Muscle layer of colon (tissue), 2 donors: ENCODE measurements around the gene ARMC10.
"Not testable (repeated sequence)": the region's sequence is repeated elsewhere in the genome, so short reads cannot be mapped to it uniquely, and the experiment has no call there.

Source experiments
- H3K27ac ChIP-seq: one replicate; pipeline ENCODE4 v1.7.0; 2013; ENCODE audit warnings: low read depth, mild to moderate bottlenecking, low read length, moderate library complexity
- H3K27me3 ChIP-seq, 2 donors: one replicate each; pipeline ENCODE4 v1.7.0; 2013; ENCODE audit warnings: low read length in 2 of 2, mild to moderate bottlenecking in 2 of 2; ENCODE audit not compliant: insufficient read depth in 2 of 2, control insufficient read depth in 1 of 2
- H3K36me3 ChIP-seq: one replicate; pipeline ENCODE4 v1.7.0; 2013; ENCODE audit warnings: mild to moderate bottlenecking, low read length; ENCODE audit not compliant: insufficient read depth
- H3K4me1 ChIP-seq: one replicate; pipeline ENCODE4 v1.7.0; 2013; ENCODE audit warnings: mild to moderate bottlenecking, low read length; ENCODE audit not compliant: insufficient read depth
- H3K4me3 ChIP-seq, 2 donors: one replicate each; pipeline ENCODE4 v1.7.0; 2013; ENCODE audit warnings: low read length in 2 of 2, low read depth in 1 of 2, mild to moderate bottlenecking in 1 of 2, moderate library complexity in 1 of 2
- H3K9ac ChIP-seq: one replicate; pipeline ENCODE4 v1.7.0; 2013; ENCODE audit warnings: low read length
- H3K9me3 ChIP-seq: one replicate; pipeline ENCODE4 v1.7.0; 2013; ENCODE audit warnings: mild to moderate bottlenecking, low read length
- donor health status: abdominal sarcoma.
- donor health status: Adenocarcinoma of cecum.

The ARMC10 gene

DNA sequence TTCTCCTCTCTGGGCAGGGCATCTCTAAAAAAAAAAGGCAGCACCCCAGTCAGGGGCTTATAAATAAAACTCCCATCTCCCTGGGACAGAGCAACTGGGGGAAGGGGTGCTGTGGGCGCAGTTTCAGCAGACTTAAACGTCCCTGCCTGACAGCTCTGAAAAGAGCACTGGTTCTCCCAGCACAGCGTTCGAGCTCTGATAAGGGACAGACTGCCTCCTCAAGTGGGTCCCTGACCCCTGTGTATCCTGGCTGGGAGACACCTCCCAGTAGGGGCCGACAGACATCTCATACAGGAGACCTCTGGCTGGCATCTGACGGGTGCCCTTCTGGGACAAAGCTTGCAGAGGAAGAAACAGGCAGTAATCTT is 31.7 kb downstream of the ARMC10 start:
- not testable (repeated sequence) for H3K4me3 ChIP-seq, H3K9ac ChIP-seq, H3K9me3 ChIP-seq, H3K27ac ChIP-seq, H3K4me1 ChIP-seq, H3K27me3 ChIP-seq
- H3K36me3 ChIP-seq, result peaks cover 12% of the 10 kb centered on the region

DNA sequence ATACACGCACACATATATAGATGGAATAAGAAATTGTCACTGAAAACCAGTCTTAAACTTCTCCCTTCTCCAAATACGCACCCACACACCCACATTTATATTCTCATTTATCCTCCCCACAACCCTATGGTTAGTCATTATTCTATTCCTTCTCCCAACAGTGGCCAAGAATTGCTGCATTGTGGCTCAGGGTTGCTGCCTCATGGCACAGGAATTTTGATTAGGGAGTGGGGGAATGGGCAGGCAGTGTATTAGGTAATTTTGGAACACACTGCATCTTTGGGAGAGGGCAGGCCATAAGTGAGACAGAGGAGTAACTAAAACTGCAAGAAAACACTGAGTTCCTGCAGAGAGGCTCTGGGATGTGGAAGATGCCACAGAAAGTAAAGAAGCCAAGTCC is 38.2 kb downstream of the ARMC10 start:
- no peak overlapping the region for H3K9ac ChIP-seq
- no peaks in the 10 kb centered on the region for H3K9me3 ChIP-seq
- no peaks in the 10 kb centered on the region for H3K36me3 ChIP-seq

DNA sequence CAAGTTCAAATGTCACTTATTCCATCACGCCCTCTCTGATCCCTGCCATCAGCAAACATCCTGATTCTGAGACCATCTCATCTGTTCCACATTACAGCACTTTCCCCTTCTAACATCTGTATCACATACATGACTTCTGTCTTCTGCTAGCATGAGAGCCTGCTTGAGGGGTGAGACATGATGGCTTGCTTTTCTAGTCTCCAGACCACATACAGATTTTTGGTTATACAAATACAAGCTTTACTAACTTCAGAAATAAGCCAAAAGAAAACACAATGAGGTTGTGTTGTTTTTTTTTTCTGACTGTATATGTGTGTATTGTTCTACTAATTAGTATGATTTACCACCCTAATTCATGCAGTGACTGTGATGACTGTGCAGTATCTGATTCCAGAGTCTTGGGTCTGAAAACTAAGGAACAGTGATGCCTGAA is 39.7 kb downstream of the ARMC10 start:
- Histone ChIP-seq H3K9ac (no peak overlapping the region), H3K9me3 (no peaks in the 10 kb centered on the region), H3K4me3 (no peak overlapping the region), H3K27me3 (no peaks in the 10 kb centered on the region), H3K36me3 (peaks cover 8% of the 10 kb centered on the region), H3K27ac (no peak overlapping the region), H3K4me1 (no peaks in the 10 kb centered on the region)

More for the DNA sequence above, 38.2 kb downstream of the ARMC10 start:
- no peak overlapping the region for H3K27ac ChIP-seq
- H3K4me3 ChIP-seq, result no peak overlapping the region
- H3K27me3 ChIP-seq, result no peaks in the 10 kb centered on the region
- H3K4me1 ChIP-seq, result no peaks in the 10 kb centered on the region

DNA sequence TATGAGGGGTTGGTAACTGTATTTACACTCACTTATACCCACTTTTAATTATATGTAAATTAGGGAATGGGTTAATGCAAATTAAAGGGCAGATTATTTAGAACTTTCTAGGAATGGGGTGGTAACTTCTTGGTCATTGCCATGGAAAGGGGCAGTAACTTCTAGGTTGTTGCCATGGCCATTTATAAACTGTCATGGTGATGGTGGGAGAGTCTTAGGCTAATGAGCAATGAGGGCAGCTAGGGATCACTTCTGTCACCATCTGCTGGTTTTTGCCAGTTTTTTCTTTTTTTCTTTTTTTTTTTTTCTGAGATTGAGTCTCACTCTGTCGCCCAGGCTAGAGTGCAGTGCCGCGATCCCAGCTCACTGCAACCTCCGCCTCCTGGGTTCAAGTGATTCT is 40.8 kb downstream of the ARMC10 start:
- H3K27me3 ChIP-seq, result no peaks in the 10 kb centered on the region
- H3K27ac ChIP-seq, result no peak overlapping the region
- peaks cover 13% of the 10 kb centered on the region for H3K36me3 ChIP-seq
- no peak overlapping the region for H3K9ac ChIP-seq
- no peaks in the 10 kb centered on the region for H3K9me3 ChIP-seq
- no peak overlapping the region for H3K4me3 ChIP-seq
- no peaks in the 10 kb centered on the region for H3K4me1 ChIP-seq

DNA sequence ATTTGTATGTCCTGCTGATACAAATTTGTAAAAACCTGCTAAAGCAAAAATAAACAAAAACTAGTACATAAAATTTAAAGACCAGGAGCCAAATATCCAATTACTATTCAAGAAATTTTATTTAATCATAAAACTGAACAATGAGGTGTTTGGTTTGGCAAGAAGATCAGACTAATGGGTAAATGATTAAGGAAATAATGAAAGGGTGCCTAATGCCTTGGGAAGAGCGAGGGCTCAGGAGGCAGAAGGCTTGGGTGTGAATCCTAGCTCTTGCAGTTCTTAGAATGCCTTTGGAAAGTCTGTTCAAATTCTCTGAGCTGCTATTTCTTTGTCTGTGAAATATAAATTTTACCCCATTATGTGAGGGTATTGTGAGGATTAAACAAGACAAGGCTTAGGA is 41.6 kb downstream of the ARMC10 start:
- Histone ChIP-seq H3K9ac (no peak overlapping the region), H3K27ac (no peak overlapping the region), H3K4me3 (no peak overlapping the region), H3K27me3 (no peaks in the 10 kb centered on the region), H3K4me1 (no peaks in the 10 kb centered on the region), H3K9me3 (no peaks in the 10 kb centered on the region), H3K36me3 (peaks cover 13% of the 10 kb centered on the region)

GRCh38 chr7:103116991-103117390 is 42.1 kb downstream of the ARMC10 start:
- no peak overlapping the region for H3K9ac ChIP-seq
- no peaks in the 10 kb centered on the region for H3K9me3 ChIP-seq
- H3K27ac ChIP-seq, result no peak overlapping the region
- H3K27me3 ChIP-seq, result no peaks in the 10 kb centered on the region
- H3K4me1 ChIP-seq, result no peaks in the 10 kb centered on the region
- H3K36me3 ChIP-seq, result peaks cover 13% of the 10 kb centered on the region
- no peak overlapping the region for H3K4me3 ChIP-seq

DNA sequence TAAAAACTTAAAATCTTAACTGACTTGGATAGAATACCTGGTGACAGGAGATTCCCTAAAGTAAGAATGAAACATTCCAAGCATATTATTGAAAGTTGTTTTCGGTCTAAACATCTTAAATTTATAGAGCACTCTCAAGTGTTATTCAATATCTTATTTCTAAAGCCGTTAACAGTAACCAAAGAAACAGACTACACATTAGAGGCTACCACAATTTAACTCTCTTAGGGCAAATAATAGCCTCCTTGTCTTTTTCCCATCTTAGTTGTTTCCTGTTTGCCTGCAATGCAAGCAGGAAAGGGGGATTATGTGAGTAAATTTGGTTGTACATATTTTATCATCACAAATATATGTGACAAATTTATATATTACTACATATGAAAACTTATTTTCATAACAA is 42.5 kb downstream of the ARMC10 start:
- Histone ChIP-seq H3K4me3 (no peak overlapping the region), H3K9ac (no peak overlapping the region), H3K4me1 (no peaks in the 10 kb centered on the region), H3K27me3 (no peaks in the 10 kb centered on the region), H3K36me3 (peaks cover 13% of the 10 kb centered on the region), H3K27ac (no peak overlapping the region), H3K9me3 (no peaks in the 10 kb centered on the region)

DNA sequence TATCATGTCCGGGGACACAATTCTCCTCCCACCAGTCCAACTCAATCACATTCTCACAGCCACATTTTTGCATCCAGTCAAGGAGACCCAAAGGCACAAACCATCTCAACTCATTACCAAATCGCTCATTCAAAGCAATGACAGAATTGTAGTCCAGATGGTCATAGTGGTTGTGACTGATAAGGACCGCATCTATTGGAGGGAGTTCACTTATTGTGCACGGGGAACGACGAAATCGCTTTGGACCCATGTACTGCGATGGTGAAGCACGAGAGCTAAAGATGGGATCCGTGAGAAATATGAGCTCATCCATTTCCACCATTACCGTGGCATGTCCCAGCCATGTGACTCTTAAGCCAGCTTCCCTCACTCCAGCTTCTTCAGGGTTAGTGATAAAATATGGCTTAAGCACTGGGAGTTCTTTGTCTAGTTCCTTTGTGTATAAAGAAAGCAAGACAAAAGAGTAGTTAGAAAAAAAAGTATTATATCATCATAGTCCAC is 44.9 kb downstream of the ARMC10 start:
- no peak overlapping the region for H3K27ac ChIP-seq
- no peak overlapping the region for H3K9ac ChIP-seq
- no peak overlapping the region for H3K4me3 ChIP-seq
- no peaks in the 10 kb centered on the region for H3K9me3 ChIP-seq
- no peaks in the 10 kb centered on the region for H3K4me1 ChIP-seq
- H3K36me3 ChIP-seq, result peaks cover 18% of the 10 kb centered on the region
- H3K27me3 ChIP-seq, result no peaks in the 10 kb centered on the region

DNA sequence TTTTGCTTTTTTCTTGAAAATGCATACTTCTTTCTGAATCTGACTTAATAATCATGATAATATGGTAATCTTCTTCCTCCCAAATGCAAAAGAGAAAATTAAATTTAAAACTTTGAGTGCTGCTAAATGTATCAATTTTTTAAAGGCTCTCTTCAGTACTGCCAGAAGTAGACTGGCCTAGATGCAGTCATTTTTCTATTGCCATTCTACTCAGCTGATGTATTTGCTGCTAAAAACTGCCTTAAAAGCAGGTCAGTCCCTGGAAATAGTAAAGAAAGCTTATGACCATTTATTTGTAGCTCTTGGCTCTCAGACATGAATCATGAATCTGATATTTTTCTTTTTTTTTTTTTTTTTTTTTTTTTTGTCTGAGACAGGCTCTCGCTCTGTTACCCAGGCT is 45.4 kb downstream of the ARMC10 start:
- peaks cover 18% of the 10 kb centered on the region for H3K36me3 ChIP-seq
- H3K27me3 ChIP-seq, result no peaks in the 10 kb centered on the region
- H3K27ac ChIP-seq, result no peak overlapping the region
- H3K4me1 ChIP-seq, result no peaks in the 10 kb centered on the region
- no peak overlapping the region for H3K9ac ChIP-seq
- H3K9me3 ChIP-seq, result no peaks in the 10 kb centered on the region
- no peak overlapping the region for H3K4me3 ChIP-seq

GRCh38 chr7:103121641-103122040 is 46.7 kb downstream of the ARMC10 start:
- Histone ChIP-seq H3K36me3 (peaks cover 18% of the 10 kb centered on the region), H3K4me1 (no peaks in the 10 kb centered on the region), H3K27ac (no peak overlapping the region), H3K9me3 (no peaks in the 10 kb centered on the region), H3K4me3 (no peak overlapping the region), H3K27me3 (no peaks in the 10 kb centered on the region), H3K9ac (no peak overlapping the region)

GRCh38 chr7:103123529-103123928 is 48.6 kb downstream of the ARMC10 start:
- no peaks in the 10 kb centered on the region for H3K9me3 ChIP-seq
- H3K4me3 ChIP-seq, result no peak overlapping the region
- no peaks in the 10 kb centered on the region for H3K27me3 ChIP-seq
- H3K36me3 ChIP-seq, result peaks cover 24% of the 10 kb centered on the region
- no peak overlapping the region for H3K9ac ChIP-seq
- no peaks in the 10 kb centered on the region for H3K4me1 ChIP-seq
- no peak overlapping the region for H3K27ac ChIP-seq

DNA sequence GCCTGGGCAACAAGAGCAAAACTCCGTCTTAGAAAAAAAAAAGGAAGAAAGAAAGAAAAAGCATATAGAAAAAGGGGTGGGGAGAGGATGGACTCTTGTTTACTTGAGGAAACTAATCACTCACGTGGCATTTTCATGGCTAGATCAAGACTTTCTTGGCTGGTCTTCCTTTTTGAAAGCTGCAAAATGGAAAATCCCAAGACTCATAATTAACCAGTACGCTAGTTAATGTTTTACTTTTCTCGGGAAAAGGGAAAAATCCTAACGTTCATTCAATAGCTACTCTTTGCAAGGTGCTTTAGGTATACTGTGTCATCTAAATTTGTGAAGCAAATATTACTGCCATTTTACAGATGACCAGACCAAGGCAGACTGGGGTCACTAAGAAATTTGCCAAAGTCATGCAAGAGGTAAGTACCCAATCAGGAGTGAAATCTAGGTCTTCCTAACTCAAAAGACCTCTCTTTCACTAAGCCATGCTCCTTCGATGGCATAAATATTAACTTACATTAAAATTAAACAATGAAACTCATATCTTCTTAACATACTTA is 49.6 kb downstream of the ARMC10 start:
- H3K27me3 ChIP-seq, result no peaks in the 10 kb centered on the region
- H3K27ac ChIP-seq, result no peak overlapping the region
- H3K9ac ChIP-seq, result no peak overlapping the region
- H3K4me3 ChIP-seq, result no peak overlapping the region
- peaks cover 17% of the 10 kb centered on the region for H3K36me3 ChIP-seq
- H3K9me3 ChIP-seq, result no peaks in the 10 kb centered on the region
- no peaks in the 10 kb centered on the region for H3K4me1 ChIP-seq
